Kasumi-1 (cell line): ENCODE measurements around the gene KIF12.
A peak's percentile ranks its signal among the peaks of the same experiment; 100 is the strongest.

Experiments
- DNase-seq, 2 experiments: peaks; one replicate each; lab custom pipeline; 2025; lab: John Stamatoyannopoulos, UW

Gene KIF12

DNA sequence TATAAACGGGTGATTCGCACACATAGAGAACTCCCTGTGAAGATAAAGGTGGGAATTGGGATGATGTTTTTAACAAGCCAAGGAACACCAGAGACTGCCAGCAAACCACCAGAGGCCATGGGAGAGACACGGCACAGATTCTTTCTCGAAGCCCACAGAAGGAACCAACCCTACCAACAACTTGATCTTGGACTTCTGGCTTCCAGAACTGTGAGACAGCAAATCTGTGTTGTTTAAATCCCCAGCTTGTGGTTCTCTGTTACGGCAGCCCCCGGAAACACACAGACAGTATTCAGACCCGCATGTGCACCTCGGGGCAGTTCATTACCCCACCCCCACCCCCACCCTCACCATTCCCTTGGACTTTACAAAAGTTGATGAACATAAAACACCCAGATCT, 33.8 kb downstream of the KIF12 start:
- DNase-seq, result no peak

DNA sequence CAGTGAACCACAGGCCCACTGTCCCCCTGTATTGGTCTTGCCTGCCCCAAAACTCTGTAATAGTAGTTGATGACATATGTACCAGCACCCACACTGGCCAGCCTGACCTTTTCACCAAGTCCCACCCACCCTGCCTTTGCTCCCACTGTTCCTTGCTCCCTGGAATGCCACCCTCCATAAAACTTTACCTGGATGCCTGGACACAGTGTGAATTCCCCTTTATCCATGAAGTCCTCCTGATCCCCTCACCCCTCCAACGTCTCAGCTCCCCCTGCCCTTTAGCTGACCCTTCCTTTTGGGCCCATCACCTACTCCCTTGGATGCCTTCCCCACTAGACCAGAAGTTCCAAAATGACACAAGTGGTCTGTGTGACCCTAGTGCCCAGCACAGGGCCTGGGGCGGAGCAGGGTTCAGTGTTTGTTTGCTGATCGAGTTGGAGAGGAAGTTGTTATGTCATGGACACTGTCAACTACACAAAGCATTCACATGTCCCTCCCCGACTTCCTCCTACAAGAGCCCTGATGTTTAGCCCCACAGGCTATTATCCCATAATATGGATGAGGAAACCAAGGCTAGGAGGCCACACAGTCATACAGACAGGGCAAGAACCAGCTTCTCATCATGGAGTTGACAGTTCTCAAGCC, 37.1 kb downstream of the KIF12 start:
- DNase-seq, result no peak

DNA sequence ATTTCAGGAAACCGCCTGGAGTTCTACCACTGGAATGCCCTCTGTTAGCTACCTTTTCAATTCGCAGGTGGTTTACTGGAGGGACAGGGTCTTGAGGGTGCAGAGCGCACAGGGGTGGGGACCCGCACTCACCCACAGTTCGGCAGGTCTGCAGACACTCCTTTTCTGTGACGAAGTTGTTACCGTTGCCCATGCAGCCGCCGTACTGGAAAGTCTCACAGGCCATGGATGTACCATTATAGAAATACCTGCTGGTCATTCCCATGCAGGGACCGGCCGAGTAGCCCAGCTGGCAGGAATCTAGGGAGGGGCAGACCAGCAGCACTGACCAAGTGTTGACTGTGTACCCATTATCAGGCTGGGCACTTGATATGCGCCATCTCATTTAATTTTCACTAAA, 37.8 kb downstream of the KIF12 start:
- DNase-seq, result no peak

DNA sequence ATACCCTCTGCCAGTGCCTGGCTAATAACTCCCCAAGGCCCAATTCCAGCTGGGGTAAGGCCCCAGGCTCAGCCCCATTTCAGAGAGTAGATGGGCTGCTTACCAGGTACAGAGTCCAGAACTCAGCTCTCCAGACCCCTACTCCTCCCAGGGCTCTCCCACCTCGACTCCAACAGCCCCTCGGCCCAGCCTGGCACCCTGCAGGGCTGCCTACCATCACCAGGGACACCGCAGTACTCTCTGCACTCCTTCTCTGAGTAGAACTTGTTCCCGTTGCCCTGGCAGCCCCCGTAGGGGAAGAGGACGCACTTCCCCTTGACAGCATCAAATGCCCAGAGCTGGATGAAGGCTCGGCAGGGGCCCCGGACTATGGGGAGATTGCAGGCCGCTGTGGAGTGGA, 38.4 kb downstream of the KIF12 start:
- DNase-seq, result no peak

DNA sequence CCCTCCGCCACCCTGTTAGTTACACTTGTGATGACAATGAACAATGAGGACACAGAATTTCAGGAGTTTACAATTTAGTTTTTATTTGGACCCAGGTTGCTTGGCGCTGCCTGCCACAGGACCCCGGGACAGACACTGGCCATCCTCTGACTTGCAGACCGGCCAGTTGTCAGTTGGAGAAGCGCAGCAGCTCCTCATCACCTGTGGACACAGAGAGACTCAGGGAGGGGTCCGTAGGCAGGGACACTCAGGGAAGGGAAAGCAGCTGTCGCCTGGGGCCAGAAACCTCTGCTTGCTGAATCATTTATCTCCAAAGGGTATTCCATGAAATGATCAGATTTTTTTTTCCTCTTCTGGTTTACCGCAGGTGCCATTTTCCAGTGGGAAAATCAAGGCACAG, 39.0 kb downstream of the KIF12 start:
- no peak for DNase-seq

DNA sequence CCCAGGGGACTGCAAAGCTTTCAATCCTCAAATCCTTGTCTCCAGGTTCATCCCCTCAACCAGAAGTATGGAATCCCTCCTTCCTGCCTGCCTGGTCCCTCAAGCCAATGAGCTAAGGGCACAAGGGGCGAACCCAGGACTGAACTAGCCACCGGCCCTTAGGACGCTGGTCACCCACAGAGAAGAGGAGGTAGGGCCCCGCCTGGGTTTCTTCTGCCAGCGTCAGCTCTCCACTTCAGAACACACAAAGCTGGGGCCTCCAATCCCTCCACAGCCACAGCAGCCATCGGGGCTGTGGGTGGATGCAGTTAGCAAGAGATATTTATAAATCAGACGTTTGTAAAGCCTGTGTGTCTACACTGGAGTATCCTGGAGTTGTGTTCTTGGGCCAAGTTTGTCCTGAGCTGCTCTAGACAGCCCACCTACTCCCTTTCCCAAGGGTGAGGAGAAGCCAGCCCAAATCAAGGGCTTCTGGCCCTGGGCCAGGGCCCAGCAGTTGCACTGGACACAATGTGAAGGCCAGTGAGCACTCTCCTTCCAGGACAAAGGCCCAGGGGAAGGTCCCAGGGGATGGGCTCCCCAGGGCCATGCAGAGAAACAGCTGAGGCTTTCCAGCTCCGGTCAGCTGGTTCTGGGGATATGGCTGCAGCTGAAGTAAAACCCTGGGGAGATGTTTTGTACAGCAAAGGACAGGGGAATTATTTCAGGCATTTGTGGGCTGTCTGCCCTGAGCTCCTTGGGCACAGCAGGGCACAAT, 39.9 kb downstream of the KIF12 start:
- no peak for DNase-seq

DNA sequence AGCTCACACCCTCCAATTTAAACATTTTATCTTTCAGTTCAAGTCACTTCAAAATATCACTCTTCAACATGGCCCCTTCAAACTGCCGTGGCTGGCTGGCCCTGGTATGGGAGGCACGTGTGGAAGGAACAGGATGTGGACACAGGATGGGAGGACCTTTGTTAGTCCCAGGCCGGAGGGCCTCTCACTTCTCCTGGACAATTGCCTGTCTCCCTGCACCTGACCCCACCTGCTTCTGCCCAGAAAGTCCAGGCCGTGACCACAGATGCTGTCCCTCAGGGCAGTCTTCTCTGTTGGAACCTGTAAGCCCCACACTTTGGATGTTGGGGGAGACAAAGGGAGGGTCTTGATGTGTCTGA, 40.4 kb downstream of the KIF12 start:
- no peak for DNase-seq

DNA sequence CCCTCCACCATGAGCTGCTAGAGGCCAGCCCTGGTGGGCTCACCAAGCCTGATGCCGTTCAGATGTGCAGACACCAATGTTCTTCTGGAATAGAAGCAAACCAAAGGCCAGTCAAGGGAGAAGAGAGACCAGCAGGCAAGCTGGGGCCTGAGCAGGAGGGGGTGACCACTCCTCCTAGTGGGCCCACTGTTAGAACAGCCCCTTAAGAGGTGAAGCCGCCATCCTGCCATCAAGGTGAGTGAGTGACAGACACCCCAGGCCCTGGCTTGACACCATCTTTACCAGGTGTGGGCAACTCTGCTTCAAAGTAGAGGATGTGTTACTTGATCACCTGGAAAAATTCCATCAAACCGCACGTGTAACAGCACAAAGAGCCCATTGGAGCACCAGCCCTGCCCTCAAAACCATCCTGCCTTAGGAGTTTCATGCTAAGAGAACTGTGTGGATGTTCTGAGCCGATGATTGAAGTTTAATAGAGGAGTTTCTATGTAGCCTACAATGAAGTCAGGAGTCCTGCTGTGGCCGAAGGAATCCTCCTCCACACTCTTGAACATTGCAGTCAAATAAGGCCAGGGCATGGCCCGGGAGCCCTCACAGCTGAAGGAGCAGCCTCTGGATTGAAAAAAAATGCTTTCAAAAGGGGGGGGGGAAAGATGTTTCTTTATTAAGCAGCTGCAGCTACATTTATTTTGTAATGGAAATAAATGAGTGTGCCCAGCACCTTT, 41.8 kb downstream of the KIF12 start:
- no peak for DNase-seq

DNA sequence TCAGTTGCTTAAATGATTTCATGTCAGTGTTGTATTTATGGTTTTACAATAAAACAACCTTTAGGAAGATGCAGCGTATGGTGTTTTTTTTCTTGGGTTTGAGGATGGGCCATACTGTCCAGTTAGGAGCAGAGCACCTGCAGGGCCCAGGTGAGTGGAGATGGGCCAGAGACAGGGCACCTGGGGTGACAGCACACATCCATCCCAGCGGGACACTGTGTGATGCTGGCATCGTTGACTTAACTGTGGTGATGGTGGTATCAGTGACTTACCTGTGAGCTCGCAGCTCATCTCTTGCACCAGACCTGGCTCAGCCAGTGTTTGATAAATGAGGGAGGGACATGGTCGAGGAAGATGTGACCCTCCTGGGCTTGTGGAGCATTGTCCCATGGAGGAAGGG, 42.6 kb downstream of the KIF12 start:
- no peak for DNase-seq

DNA sequence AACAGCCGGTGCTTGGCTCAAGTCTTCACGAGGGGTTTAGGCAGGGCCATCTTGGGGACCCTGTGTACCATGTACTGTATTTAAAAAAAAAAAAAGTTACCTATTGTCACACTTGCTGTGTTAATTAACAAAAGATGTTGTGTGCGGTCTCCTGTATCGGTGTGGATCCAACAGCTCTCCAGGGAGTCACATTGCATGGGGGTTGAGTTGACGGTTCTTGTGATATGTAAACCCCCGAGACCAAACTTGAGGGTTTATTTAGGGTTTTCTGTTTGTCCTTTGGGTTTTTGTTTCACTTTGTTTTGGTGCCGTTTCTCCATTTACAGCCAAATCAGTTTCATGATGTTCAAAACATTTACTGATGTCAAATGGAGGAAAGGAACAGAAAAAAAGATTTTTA, 43.2 kb downstream of the KIF12 start:
- no peak for DNase-seq

DNA sequence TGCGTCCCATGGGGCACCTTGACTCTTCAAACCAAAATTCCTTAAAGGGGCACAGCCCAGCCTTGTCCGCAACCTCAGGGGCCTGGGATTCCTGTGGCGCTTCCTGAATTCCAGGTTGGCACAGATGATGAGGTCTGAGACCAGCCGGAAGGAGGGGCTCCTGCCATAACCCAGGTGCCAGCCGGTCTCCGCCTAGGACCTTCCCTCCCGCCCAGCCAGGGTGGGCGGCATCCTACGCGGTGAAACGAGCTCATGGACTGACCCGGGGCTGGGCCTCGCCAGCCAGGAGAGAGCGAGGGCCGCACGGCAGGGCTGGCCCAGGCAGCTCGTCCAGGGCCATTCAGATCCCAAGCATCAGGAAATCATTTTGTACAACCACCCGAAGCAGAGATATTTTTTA, 44.0 kb downstream of the KIF12 start:
- DNase-seq, result no peak

DNA sequence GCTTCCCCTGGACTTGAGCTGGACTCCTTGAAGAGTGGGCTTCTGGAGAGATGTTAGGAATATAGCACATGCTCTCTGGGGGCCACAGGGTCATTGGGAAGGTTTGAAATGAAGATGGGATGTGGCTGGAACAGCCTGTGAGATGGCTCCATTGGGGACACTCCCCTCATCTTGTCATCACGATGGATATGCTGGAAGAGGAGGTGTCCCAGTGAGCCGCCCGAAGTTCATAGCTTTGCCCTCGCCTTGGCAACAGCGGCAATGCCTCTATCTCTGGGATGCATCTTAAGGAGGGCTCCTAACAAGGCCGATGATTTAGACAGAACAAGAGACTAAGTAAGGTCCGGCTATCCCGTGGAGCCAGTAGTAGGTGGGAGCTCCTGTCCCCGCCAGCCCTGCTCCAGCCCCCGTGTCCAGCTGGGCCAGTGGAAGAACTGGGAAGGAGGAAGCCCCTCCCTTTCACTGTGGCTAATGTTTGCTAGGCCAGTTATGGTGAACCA, 44.9 kb downstream of the KIF12 start:
- DNase-seq, result no peak

DNA sequence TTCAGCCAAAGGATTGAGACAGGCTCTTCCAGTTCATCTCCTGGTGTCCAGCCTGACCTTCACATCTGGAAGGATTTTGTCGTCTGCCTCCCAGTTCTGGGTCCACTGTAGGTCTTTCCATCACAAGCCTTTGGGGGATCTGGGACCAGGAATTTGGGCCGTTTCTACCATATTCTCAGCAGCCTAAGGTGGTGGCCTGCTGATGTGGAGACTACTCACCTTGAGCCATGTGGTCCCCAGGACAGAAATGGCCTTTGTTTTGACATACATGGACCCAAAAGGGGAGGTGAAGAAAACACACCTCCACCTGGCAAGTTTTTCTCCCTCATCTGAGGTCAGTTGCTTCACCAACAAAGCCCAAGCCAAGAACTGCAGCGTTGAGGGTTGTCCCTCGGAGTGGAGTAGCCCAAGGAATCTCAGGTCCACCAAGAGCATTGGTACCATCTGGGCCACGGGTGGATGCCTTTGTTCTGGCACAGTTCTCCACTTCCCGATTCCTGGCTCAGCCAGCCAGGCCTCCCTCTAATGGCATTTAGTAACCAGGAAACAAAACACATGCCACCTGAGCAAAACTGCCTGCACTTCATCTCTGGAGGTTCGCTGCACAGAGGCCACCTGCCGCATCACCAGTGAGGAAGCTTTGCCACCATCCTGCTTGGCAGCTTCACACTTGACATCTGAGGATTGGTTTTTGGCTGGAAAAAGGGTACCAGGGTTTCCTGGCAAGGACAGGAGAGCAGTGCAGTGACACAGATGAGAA, 45.7 kb downstream of the KIF12 start:
- no peak for DNase-seq

DNA sequence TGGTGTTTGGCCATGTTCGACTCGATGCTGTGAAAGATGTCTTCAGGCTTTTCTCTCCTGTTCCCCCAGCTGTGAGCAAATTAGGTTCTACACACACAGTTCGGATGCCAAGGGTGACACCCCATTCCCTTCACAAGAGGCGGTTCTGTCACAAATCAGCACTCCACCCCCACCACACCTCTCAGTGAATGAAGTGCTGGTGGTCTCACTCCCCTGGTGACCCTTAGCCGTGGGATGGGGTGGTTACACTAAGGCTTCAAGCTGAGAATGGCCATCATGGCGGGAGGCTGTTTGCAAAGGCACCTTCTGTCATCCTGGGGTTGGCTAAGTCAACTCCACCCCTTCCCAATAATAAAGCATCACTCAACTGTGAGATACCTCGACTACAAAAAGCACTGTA, 47.4 kb downstream of the KIF12 start:
- no peak for DNase-seq

DNA sequence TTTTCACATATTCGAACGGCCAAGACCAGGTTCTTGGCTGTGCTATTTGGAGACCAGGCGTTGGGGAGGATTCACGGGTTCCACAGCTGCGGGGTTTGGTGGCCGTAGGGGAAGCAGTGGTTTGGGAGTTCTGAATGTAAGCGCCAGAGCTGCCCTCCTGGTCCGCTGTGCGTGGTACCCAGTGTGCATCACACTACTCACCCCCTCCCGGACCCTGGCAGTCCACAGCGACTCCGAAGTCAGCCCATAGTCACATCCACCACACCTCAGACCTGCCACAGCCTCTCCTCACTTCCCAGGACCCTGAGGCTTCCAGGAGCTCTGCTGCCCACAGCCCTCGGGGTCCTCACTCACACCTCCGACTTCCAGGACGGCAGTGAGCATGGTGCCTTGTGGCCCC, 47.8 kb downstream of the KIF12 start:
- DNase-seq, result no peak

DNA sequence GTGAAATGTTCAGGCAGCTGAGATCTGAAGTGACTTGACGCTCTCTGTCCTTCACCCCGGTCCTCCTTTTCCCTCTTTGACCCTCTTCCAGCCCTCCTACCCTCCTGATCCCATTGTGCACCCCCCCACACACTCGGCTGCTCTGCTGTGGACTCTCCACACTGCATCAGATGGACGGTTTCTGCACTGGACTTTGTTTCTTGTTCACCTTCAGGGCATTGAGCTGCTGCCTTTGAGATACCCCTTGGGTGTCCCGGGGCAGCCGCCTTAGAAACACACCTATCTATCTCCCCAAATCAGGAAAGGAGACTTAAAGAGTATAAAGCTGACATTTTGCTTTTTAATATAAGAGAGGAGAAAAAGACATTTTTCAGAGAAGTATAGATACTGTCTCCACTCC, 48.4 kb downstream of the KIF12 start:
- no peak for DNase-seq

DNA sequence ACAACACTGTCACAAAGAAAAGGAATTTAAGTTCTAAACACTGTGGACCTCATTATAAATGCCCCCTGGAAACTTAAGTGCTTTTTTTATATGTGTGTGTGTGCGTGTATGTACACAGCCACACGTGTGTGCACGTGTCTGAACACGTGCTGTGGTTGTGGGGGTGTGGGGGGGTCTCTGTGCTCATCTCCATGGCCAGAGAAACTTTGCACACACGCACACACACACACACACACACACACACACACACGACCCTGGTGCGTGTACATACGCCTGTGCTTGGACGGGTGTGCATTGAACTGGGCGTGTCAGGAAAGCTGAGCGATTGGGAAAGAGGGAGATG, 48.9 kb downstream of the KIF12 start:
- no peak for DNase-seq

DNA sequence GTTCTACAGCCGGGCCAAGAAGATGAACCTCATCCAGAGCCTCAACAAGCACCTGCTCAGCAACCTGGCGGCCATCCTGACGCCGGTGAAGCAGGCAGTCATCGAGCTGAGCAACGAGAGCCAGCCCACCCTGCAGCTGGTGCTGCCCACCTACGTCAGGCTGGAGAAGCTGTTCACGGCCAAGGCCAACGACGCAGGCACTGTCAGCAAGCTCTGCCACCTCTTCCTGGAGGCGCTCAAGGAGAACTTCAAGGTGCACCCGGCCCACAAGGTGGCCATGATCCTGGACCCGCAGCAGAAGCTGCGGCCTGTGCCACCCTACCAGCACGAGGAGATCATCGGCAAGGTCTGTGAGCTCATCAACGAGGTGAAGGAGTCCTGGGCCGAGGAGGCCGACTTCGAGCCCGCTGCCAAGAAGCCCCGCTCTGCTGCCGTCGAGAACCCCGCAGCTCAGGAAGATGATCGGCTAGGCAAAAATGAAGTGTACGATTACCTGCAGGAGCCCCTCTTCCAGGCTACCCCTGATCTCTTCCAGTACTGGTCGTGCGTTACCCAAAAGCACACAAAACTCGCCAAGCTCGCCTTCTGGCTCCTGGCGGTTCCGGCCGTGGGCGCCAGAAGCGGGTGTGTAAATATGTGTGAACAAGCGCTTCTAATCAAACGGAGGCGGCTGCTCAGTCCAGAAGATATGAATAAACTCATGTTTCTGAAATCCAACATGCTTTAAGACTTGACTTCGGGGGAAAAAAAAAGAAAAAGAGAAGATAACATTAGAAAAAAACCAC, 49.5 kb downstream of the KIF12 start:
- DNase-seq, result no peak

DNA sequence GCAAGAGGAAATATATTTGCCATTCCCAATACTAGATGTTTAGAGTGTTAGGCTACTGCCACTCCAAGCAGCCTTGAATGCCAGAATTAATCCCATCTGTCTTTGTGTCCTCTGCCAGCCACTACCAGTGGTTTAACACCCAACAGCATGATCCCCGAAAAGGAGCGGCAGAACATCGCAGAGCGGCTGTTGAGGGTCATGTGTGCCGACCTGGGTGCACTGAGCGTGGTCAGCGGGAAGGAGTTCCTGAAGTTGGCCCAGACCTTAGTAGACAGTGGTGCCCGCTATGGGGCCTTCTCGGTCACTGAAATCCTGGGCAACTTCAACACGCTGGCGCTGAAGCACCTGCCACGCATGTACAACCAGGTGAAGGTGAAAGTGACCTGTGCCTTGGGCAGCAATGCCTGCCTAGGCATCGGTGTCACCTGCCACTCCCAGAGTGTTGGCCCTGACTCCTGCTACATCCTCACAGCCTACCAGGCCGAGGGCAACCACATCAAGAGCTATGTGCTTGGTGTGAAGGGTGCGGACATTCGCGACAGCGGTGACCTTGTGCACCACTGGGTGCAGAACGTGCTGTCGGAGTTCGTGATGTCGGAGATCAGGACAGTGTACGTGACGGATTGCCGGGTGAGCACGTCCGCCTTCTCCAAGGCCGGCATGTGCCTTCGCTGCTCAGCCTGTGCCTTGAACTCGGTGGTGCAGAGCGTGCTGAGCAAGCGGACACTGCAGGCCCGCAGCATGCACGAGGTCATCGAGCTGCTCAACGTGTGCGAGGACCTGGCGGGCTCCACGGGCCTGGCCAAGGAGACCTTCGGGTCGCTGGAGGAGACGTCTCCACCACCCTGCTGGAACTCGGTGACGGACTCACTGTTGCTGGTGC, 50.3 kb downstream of the KIF12 start:
- DNase-seq, result no peak

DNA sequence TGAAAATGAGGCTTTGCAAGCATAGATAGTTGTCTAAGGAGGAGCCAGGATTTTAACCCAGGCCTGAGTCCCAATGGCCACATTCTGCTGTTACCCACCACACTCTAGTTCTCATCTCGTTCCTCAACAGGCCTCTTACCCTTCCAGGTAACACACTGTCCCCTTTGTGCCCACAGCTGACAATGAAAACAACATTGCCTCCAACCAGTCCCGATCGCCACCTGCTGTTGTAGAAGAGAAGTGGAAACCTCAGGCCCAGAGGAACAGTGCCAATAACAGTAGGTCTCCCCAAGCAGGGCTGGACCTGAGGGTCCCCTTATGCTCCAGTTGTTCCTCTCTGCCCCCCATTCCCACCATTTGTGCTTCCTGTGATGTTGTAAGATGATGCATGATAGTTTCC, 51.4 kb downstream of the KIF12 start:
- DNase-seq, result peak; percentile 4 to 21

DNA sequence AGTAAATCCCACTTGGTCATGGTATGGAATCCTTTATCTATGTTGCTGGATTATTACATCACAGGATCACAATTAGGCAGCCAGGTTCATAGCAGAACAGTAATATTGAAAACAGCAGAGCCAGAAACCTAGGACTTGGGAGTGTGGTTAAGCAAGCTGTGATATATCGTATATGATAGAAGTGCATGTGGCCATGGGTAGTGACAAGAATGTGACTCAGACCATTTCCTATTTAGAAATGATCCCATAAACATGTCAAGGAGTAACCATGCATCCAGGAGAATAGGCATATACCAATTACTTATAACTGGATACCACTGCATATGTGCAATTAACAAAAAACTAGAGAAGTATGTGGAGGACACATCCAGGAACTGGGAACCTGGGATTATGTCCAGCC, 52.2 kb downstream of the KIF12 start:
- no peak for DNase-seq
